GM12878 (cell line): ENCODE data around the gene PLEKHH1. TPM values are rescaled to one million over a fixed set of nuclear protein-coding genes. Genes with fewer than 3 reads are reported as not detected.

ENCODE experiments used
- ATAC-seq: fragments of 200-7000 bp; cut with Tn5 transposase; 3 replicates; pipeline ENCODE4 v1.9.1; 2020; ENCODE audit warnings: mild to moderate bottlenecking, moderate library complexity
- BruUV-seq: library from RNA; stranded (reverse); fragments of 400-500 nt; replicated peaks from 2 replicates; lab custom pipeline; 2021; lab: Mats Ljungman, UMichigan
- CTCF ChIA-PET: fragments of 300-600 bp; sonication (Branson Sonifier 250); formaldehyde crosslinking; extraction: SDS; loops from one replicate; lab custom pipeline; 2021; ENCODE audit warnings: inconsistent platforms; lab: Yijun Ruan, JAX
- POLR2A ChIA-PET: fragments of 350-600 bp; formaldehyde crosslinking; extraction: SDS; loops from one replicate; lab custom pipeline; 2021; ENCODE audit warnings: inconsistent platforms; lab: Charles Lee
- RAD21 ChIA-PET: fragments of 300-600 bp; sonication (Branson Sonifier 250); formaldehyde crosslinking; loops from one replicate; lab custom pipeline; 2023; ENCODE audit warnings: antibody characterized with exemption; ENCODE audit not compliant: unreplicated experiment; lab: Charles Lee
- SMC1A ChIA-PET: fragments of 300-600 bp; sonication (Branson Sonifier 250); formaldehyde crosslinking; loops from one replicate; lab custom pipeline; 2023; ENCODE audit not compliant: unreplicated experiment, uncharacterized antibody; lab: Charles Lee
- DNase-seq: peaks from one replicate; pipeline ENCODE4 v3.0.0-alpha.2; 2011; ENCODE audit warnings: low read depth, low spot score
- FAIRE-seq: peaks from 3 replicates; lab custom pipeline; 2011; peaks lifted over from hg19 to GRCh38; lab: Jason Lieb, UNC
- H2AFZ ChIP-seq: 2 replicates; pipeline ENCODE4 v1.6.0; 2011; ENCODE audit warnings: low read depth, low read length, control low read depth; ENCODE audit not compliant: control insufficient read depth
- H3K27ac ChIP-seq: 2 replicates; pipeline ENCODE4 v1.5.1; 2011; ENCODE audit warnings: control low read depth; ENCODE audit not compliant: control insufficient read depth, insufficient read depth
- H3K27me3 ChIP-seq, 2 experiments: replicated peaks in 1 of 2; 2 replicates each; pipeline versions ENCODE4 v1.6.0 to v1.6.1; 2011; ENCODE audit warnings: low read length in 1 of 2; ENCODE audit not compliant: control insufficient read depth in 2 of 2, insufficient read depth in 2 of 2
- H3K36me3 ChIP-seq, 2 experiments: 2 replicates each; pipeline ENCODE4 v1.5.1; 2011; ENCODE audit warnings: low read length in 1 of 2; ENCODE audit not compliant: control insufficient read depth in 2 of 2, insufficient read depth in 2 of 2
- H3K4me1 ChIP-seq: 2 replicates; pipeline ENCODE4 v1.6.1; 2011; ENCODE audit warnings: mild to moderate bottlenecking, low read length, moderate library complexity, mixed read lengths; ENCODE audit not compliant: control insufficient read depth, insufficient read depth
- H3K4me2 ChIP-seq: 2 replicates; pipeline ENCODE4 v1.6.0; 2011; ENCODE audit warnings: control low read depth; ENCODE audit not compliant: control insufficient read depth, insufficient read depth
- H3K4me3 ChIP-seq: fragments of 200-600 bp; sonication (generic); 2 replicates; pipeline ENCODE4 v1.5.1; 2016
- H3K79me2 ChIP-seq: 2 replicates; pipeline ENCODE4 v1.6.0; 2011; ENCODE audit warnings: low read length; ENCODE audit not compliant: control insufficient read depth, insufficient read depth
- H3K9ac ChIP-seq: 2 replicates; pipeline ENCODE4 v1.8.0; 2011; ENCODE audit warnings: low read length, control low read depth, mixed read lengths; ENCODE audit not compliant: control insufficient read depth, insufficient read depth
- H3K9me3 ChIP-seq: replicated peaks from 3 replicates; pipeline ENCODE4 v1.5.1; 2011; ENCODE audit warnings: mild to moderate bottlenecking, low read length; ENCODE audit not compliant: control insufficient read depth, insufficient read depth
- H4K20me1 ChIP-seq: 2 replicates; pipeline ENCODE4 v1.6.0; 2011; ENCODE audit not compliant: control insufficient read depth, insufficient read depth
- CEBPZ ChIP-seq: fragments of 150-350 bp; IDR thresholded peaks from 2 replicates; pipeline ENCODE4 v1.6.1; 2016; ENCODE audit warnings: low read depth, low read length
- CHD4 ChIP-seq: fragments of 200-600 bp; sonication (generic); IDR thresholded peaks from 2 replicates; pipeline ENCODE4 v1.6.1; 2016; ENCODE audit warnings: mild to moderate bottlenecking
- EED ChIP-seq: sonication (generic); IDR thresholded peaks from 2 replicates; pipeline ENCODE4 v1.6.1; 2016; ENCODE audit warnings: antibody characterized with exemption, low read depth
- FOXK2 ChIP-seq: fragments of 450-650 bp; IDR thresholded peaks from 2 replicates; pipeline ENCODE4 v1.6.1; 2017; ENCODE audit warnings: mild to moderate bottlenecking, moderate library complexity
- HSF1 ChIP-seq: fragments of 150-350 bp; IDR thresholded peaks from 2 replicates; pipeline ENCODE4 v1.6.1; 2014; ENCODE audit warnings: mild to moderate bottlenecking, low read depth, low read length
- IKZF1 ChIP-seq: fragments of 450-650 bp; conservative IDR thresholded peaks from 2 replicates; pipeline ENCODE4 v1.6.1; 2017; ENCODE audit warnings: antibody characterized with exemption, mild to moderate bottlenecking
- JUND ChIP-seq: IDR thresholded peaks from 2 replicates; pipeline ENCODE4 v1.6.1; 2012; ENCODE audit warnings: low read depth, mild to moderate bottlenecking, low read length, improper control_type of control experiment, moderate library complexity
- KAT2A ChIP-seq: conservative IDR thresholded peaks from 2 replicates; pipeline ENCODE4 v1.6.1; 2011; ENCODE audit warnings: low read depth, low read length; ENCODE audit not compliant: control insufficient read depth
- PRDM15 ChIP-seq: fragments of 450-650 bp; formaldehyde crosslinking; IDR thresholded peaks from 2 replicates; pipeline ENCODE4 v1.4.0; 2020; ENCODE audit warnings: mild to moderate bottlenecking, moderate library complexity
- SKIL ChIP-seq: fragments of 450-650 bp; IDR thresholded peaks from 2 replicates; pipeline ENCODE4 v1.6.1; 2017; ENCODE audit warnings: mild to moderate bottlenecking, low read depth, inconsistent platforms; ENCODE audit not compliant: poor library complexity, severe bottlenecking
- SPI1 ChIP-seq: IDR thresholded peaks from 2 replicates; pipeline ENCODE4 v1.6.1; 2011; ENCODE audit warnings: low read depth, mild to moderate bottlenecking, low read length, moderate library complexity, borderline replicate concordance; ENCODE audit not compliant: insufficient read depth
- YBX1 ChIP-seq: fragments of 450-650 bp; IDR thresholded peaks from 2 replicates; pipeline ENCODE4 v1.6.1; 2016; ENCODE audit warnings: antibody characterized with exemption
- WGBS: methylation state at CpG from one replicate; pipeline ENCODE4 v1.1.6; 2016; ENCODE audit warnings: low lambda C conversion rate; ENCODE audit not compliant: insufficient replicate concordance, insufficient coverage; ENCODE audit errors: missing lambda C conversion rate; 5-methylcytosine and 5-hydroxymethylcytosine counted together
- in situ Hi-C: fragments of 300-500 bp; cut with MboI; formaldehyde crosslinking; loops from 9 replicates; pipeline ENCODE4 v1.14.3; 2018; ENCODE audit warnings: mixed read lengths
- intact Hi-C: fragments of 100-400 bp; cut with micrococcal nuclease; formaldehyde crosslinking; loops from one replicate; pipeline ENCODE4 v1.14.2; 2022; ENCODE audit not compliant: unreplicated experiment
- polyA plus RNA-seq, 11 experiments: library from polyadenylated mRNA; depleted of rRNA in 4 of 11; unstranded in 6 of 11; stranded (reverse) in 5 of 11; fragments of >200 nt; fragmentation: Nextera tagmentation in 4 of 11; fragmentation: Illumina TruSeq in 1 of 11; extraction: Ambion mirVana in 4 of 11; extraction: Trizol in 1 of 11; gene quantifications; 1 replicate in 1 of 11; 2 replicates in 10 of 11; pipeline versions ENCODE4 v1.2.1 to v1.2.3, GENCODE V29; 2011 to 2016; ENCODE audit warnings: inconsistent platforms in 2 of 11, missing spikeins in 2 of 11, low read depth in 1 of 11
- total RNA-seq, 4 experiments: library from RNA; depleted of rRNA in 3 of 4; stranded (reverse); fragments of >200 nt in 3 of 4; fragmentation: Illumina TruSeq in 1 of 4; extraction: Trizol in 1 of 4; gene quantifications; 2 replicates each; pipeline versions ENCODE4 v1.2.1 to v1.2.3, GENCODE V29; 2013 to 2021

Gene PLEKHH1
- total and polyA plus RNA-seq, 10 of the 15 experiments (the other 5 are each of a cell fraction or from before 2014, with no cell fraction given), result 0.11 to 0.95 (median 0.41) TPM

GRCh38 chr14:67562776-67563150 lies 29.7 kb downstream of the PLEKHH1 start (continued):
- TF ChIP-seq CHD4, result no peak

GRCh38 chr14:67564236-67564635 lies 31.1 kb downstream of the PLEKHH1 start:
- Histone ChIP-seq H4K20me1 (no peaks in the 10 kb centered on the region), H3K79me2 (no peaks in the 10 kb centered on the region), H3K9me3 (no peaks in the 10 kb centered on the region), H3K4me1 (no peaks in the 10 kb centered on the region), H3K9ac (no peak overlapping the region), H3K4me2 (no peak overlapping the region), H3K4me3 (no peak overlapping the region), H3K27me3 (no peaks in the 10 kb centered on the region; a peak in 1 of 4 replicates), H3K27ac (no peak overlapping the region), H2AFZ (no peak overlapping the region), H3K36me3 (no peaks in the 10 kb centered on the region)
- WGBS, result 32% methylated on average over 5 of the region's 5 CpGs
- DNase-seq, result no peak
- POLR2A ChIA-PET, result no interaction called here
- SMC1A ChIA-PET, result interaction anchor here (1.5 kb wide), 1 partner anchor 140 kb away, joined by 4 read pairs; no protein-coding TSS in a partner anchor
- no peak for ATAC-seq
- CTCF ChIA-PET, result interaction anchor here (0.6 to 27.6 kb wide), 4 partner anchors 8 to 140 kb away, joined by 4 to 583 read pairs (median 10); no protein-coding TSS in a partner anchor
- RAD21 ChIA-PET, result interaction anchor here (0.7 to 1.8 kb wide), 3 partner anchors 12 to 33 kb away, joined by 3 to 5 read pairs (median 4); no protein-coding TSS in a partner anchor
- no TSS peak for BruUV-seq
- intact Hi-C loops (no loop called here), in situ Hi-C loops (no loop called here)
- no peak for FAIRE-seq
- no peak for TF ChIP-seq SPI1
- TF ChIP-seq HSF1, result no peak
- no peak for TF ChIP-seq PRDM15 (CRISPR knock-in tag)
- TF ChIP-seq JUND, result no peak
- TF ChIP-seq CEBPZ, result no peak
- no peak for TF ChIP-seq FOXK2
- no peak for TF ChIP-seq KAT2A
- TF ChIP-seq SKIL, result no peak
- TF ChIP-seq IKZF1, result no peak
- TF ChIP-seq EED, result no peak
- no peak for TF ChIP-seq YBX1
